SW480 (cell line): ENCODE data around the gene UQCRHL.

ENCODE experiments used
- DNase-seq: peaks from one replicate; pipeline ENCODE4 v3.0.0-alpha.2; 2016; ENCODE audit warnings: low spot score

UQCRHL gene

DNA sequence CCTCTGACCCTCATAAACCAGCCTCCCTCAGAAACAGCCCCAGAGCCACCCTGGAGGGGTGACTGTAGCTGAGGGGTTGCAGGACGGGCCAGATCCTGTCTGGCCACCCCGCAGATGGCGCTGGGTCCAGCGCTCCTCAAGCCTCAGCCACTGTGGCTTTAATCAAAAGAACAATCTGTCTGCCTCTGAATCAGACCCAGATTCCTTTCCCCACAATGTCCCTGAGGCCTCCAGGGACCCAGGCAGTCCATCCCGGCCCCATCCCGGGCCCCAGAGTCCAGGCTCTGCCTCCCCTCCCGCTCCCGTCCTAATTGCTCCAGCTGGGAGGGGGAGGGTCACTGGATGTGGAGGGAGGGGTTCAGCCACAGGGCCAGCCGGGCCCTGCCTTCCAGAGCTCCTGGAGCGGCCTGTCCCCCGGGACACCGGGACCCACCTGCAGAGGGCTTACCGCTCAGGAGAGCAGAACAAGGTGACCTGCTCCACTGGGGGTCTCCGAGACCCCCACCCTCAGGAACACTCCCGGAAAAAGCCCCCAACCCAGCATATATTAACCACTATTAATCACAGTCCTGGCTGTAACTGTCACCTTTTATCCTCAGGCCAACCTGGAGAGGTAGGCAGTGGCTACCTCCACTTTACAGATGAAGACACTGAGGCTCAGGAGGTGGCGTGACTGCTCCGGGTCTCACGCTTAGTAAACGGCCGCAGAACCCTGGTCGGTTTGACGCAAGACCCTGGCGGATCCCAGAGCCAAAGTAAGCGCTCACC lies 49.7 kb downstream of the UQCRHL start:
- DNase-seq = no peak
